ENCODE measurements around the gene ADAMTSL1. TPM values are rescaled to one million over a fixed set of nuclear protein-coding genes. Genes with fewer than 3 reads are reported as not detected.

The ADAMTSL1 gene
- total RNA-seq, 1 experiment from 2014 or later, result 1.2 TPM

GRCh38 chr9:18837402-18837801 is 363.4 kb downstream of the ADAMTSL1 start:
- no peak overlapping the region for H2BK120ac ChIP-seq (ENCODE audit: low read depth, low read length, poor library complexity, severe bottlenecking)
- no peak overlapping the region for H2BK20ac ChIP-seq (ENCODE audit: low read depth, low read length, poor library complexity, severe bottlenecking)
- H3K18ac ChIP-seq (ENCODE audit: insufficient read length, low read depth, low read length), result no peak overlapping the region
- no peaks in the 10 kb centered on the region for H3K79me2 ChIP-seq (ENCODE audit: insufficient read depth, low read length)
- no peak overlapping the region for H2BK5ac ChIP-seq (ENCODE audit: insufficient read length, low read length)
- no peaks in the 10 kb centered on the region for H3K27me3 ChIP-seq (ENCODE audit: insufficient read depth, low read length)
- H3K4ac ChIP-seq (ENCODE audit: low read depth, low read length), result no peak overlapping the region
- H3K79me1 ChIP-seq (ENCODE audit: insufficient read depth, low read depth, low read length, poor library complexity, severe bottlenecking), result no peaks in the 10 kb centered on the region
- Mint-ChIP-seq H3K27me3 (ENCODE audit: low read depth) (peaks cover 2% of the 10 kb centered on the region; the same call in 1 of the 2 replicates), H3K9me3 (peaks cover 0 to 2% of the 10 kb centered on the region in 2 experiments; a peak in 4 of 5 replicates), H3K36me3 (ENCODE audit: insufficient read depth in 1 of 3, low read depth in 3 of 3) (no peaks in the 10 kb centered on the region), H3K4me3 (no peak overlapping the region), H3K27ac (no peak overlapping the region), H3K4me1 (peaks cover 0 to 2% of the 10 kb centered on the region in 2 experiments; a peak in 1 of 4 replicates)
- H3T11ph ChIP-seq (ENCODE audit: low read length), result no peak overlapping the region
- no peak overlapping the region for H3K4me2 ChIP-seq (ENCODE audit: insufficient read depth, insufficient read length, low read length)
- H3K4me1 ChIP-seq (ENCODE audit: insufficient read depth, low read length), result no peaks in the 10 kb centered on the region
- H2AFZ ChIP-seq (ENCODE audit: low read length), result no peak overlapping the region
- H3K14ac ChIP-seq (ENCODE audit: insufficient read depth, low read length), result no peak overlapping the region
- no peak overlapping the region for H4K91ac ChIP-seq (ENCODE audit: insufficient read length, low read depth, low read length)
- H4K5ac ChIP-seq (ENCODE audit: insufficient read length, low read depth, low read length), result no peak overlapping the region
- H4K8ac ChIP-seq (replicated peaks; ENCODE audit: insufficient read length, low read depth, low read length), result no peak overlapping the region
- WGBS (ENCODE audit: extremely low coverage, insufficient read length, low lambda C conversion rate), result no CpG with 5 or more reads among the region's 5 CpGs
- no peak overlapping the region for H2AK5ac ChIP-seq (ENCODE audit: insufficient read length, low read length)
- H3K56ac ChIP-seq (ENCODE audit: insufficient read length, low read depth, low read length), result no peak overlapping the region
- no peaks in the 10 kb centered on the region for H3K23me2 ChIP-seq (ENCODE audit: insufficient read length, low read depth, low read length, poor library complexity, severe bottlenecking)
- no peaks in the 10 kb centered on the region for H3K9me3 ChIP-seq (ENCODE audit: control insufficient read depth, low read depth, low read length)
- DNase-seq, result no peak
- H2BK15ac ChIP-seq (ENCODE audit: low read depth, low read length), result no peak overlapping the region
- no peaks in the 10 kb centered on the region for H4K20me1 ChIP-seq (ENCODE audit: control insufficient read depth, insufficient read depth, insufficient read length)
- H2BK12ac ChIP-seq (ENCODE audit: insufficient read length, low read depth, low read length), result no peak overlapping the region
- no peak for TF ChIP-seq CTCF (conservative IDR thresholded peaks at IDR 0.05)
- H3K9ac ChIP-seq (ENCODE audit: extremely low read depth, insufficient read length, low read length), result no peak overlapping the region
- H3K27ac ChIP-seq (ENCODE audit: insufficient read length, low read depth, low read length), result no peak overlapping the region
- H3K23ac ChIP-seq (ENCODE audit: insufficient read length, low read depth, low read length), result no peak overlapping the region

Measured in H9 (cell line).